Lung (tissue), 12 donors: Measurements from ENCODE around the gene CLEC2B. TPM values are rescaled to one million over a fixed set of nuclear protein-coding genes. Genes with fewer than 3 reads are reported as not detected.

ENCODE experiments used
- ATAC-seq: fragments of 200-7000 bp; cut with Tn5 transposase; one replicate; pipeline ENCODE4 v1.9.1; 2020; ENCODE audit warnings: moderate number of reproducible peaks; ENCODE audit not compliant: insufficient read depth, low FRiP score
- DNase-seq, 3 donors: peaks; one replicate each; pipeline ENCODE4 v3.0.0-alpha.2; 2013 to 2017
- H3K27ac ChIP-seq, 2 donors: one replicate each; pipeline ENCODE4 v1.5.1; 2013; ENCODE audit warnings: mild to moderate bottlenecking in 2 of 2, moderate library complexity in 2 of 2, control low read depth in 1 of 2, inconsistent platforms in 1 of 2, low read depth in 1 of 2, low read length in 1 of 2
- H3K27me3 ChIP-seq, 3 donors: one replicate each; pipeline ENCODE4 v1.5.1; 2013; ENCODE audit warnings: low read length in 2 of 3; ENCODE audit not compliant: control insufficient read depth in 3 of 3, insufficient read depth in 3 of 3
- H3K36me3 ChIP-seq, 4 donors: one replicate each; pipeline ENCODE4 v1.5.1; 2013; ENCODE audit warnings: low read length in 4 of 4, mild to moderate bottlenecking in 1 of 4, moderate library complexity in 1 of 4; ENCODE audit not compliant: control insufficient read depth in 4 of 4, insufficient read depth in 4 of 4
- H3K4me1 ChIP-seq, 5 donors: one replicate each; pipeline ENCODE4 v1.5.1; 2013; ENCODE audit warnings: low read length in 5 of 5, mild to moderate bottlenecking in 2 of 5, moderate library complexity in 1 of 5; ENCODE audit not compliant: control insufficient read depth in 5 of 5, insufficient read depth in 5 of 5
- H3K4me3 ChIP-seq: one replicate; pipeline ENCODE4 v1.5.1; 2013; ENCODE audit warnings: mild to moderate bottlenecking, control low read depth, moderate library complexity
- H3K9ac ChIP-seq, 2 donors: one replicate each; pipeline ENCODE4 v1.5.1; 2013; ENCODE audit warnings: low read length in 2 of 2, control low read depth in 1 of 2; ENCODE audit not compliant: insufficient read depth in 1 of 2
- H3K9me3 ChIP-seq, 4 donors: one replicate each; pipeline ENCODE4 v1.5.1; 2013; ENCODE audit warnings: low read length in 3 of 4, mild to moderate bottlenecking in 1 of 4, moderate library complexity in 1 of 4; ENCODE audit not compliant: control insufficient read depth in 4 of 4, insufficient read depth in 3 of 4
- CTCF ChIP-seq: IDR thresholded peaks from 2 replicates; pipeline ENCODE4 v1.5.1; 2012; ENCODE audit warnings: mild to moderate bottlenecking; ENCODE audit errors: control extremely low read depth, extremely low read depth
- WGBS, 2 donors: extraction: QIAGEN DNeasy Blood & Tissue Kit; methylation state at CpG; one replicate each; pipeline ENCODE4 v1.1.7; 2013; 5-methylcytosine and 5-hydroxymethylcytosine counted together
- polyA plus RNA-seq, 2 donors: library from polyadenylated mRNA; stranded (reverse); fragments of 200-250 nt; gene quantifications; one replicate each; pipeline ENCODE4 v1.2.1, GENCODE V29; 2013
- total RNA-seq, 2 donors: library from RNA; depleted of rRNA in 1 of 2; stranded (reverse); fragments of >200 nt in 1 of 2; gene quantifications; one replicate each; pipeline ENCODE4 v1.2.1, GENCODE V29; 2014 to 2021
- donor health status: control.
- donor health status: control.
- donor health status: Bipolar disorder and iron deficiency.
- donor health status: healthy.
- donor health status: DM: yes; HTN: yes; CAD: no.

CLEC2B gene
- total and polyA plus RNA-seq, 4 donors: 14.1 to 70.1 (median 18.0) TPM

- H3K4me3 ChIP-seq: no peak overlapping the region
- TF ChIP-seq CTCF: no peak
- no peaks in the 10 kb centered on the region for H3K36me3 ChIP-seq
- H3K4me1 ChIP-seq: no peaks in the 10 kb centered on the region
- H3K9ac ChIP-seq: no peak overlapping the region
- DNase-seq (no peak), ATAC-seq (no peak)
- H3K27ac ChIP-seq: no peak overlapping the region
- H3K9me3 ChIP-seq: peaks cover 0 to 16% (median 10%) of the 10 kb centered on the region in 4 donors
- no peaks in the 10 kb centered on the region for H3K27me3 ChIP-seq
Observed at GRCh38 chr12:9909724-9910123, 40.6 kb upstream of the CLEC2B start.

- Histone ChIP-seq H3K4me3 (no peak overlapping the region), H3K9me3 (peaks cover 0 to 16% (median 11%) of the 10 kb centered on the region in 4 donors), H3K9ac (no peak overlapping the region), H3K4me1 (no peaks in the 10 kb centered on the region), H3K27me3 (no peaks in the 10 kb centered on the region), H3K27ac (no peak overlapping the region), H3K36me3 (no peaks in the 10 kb centered on the region)
- WGBS, 2 donors: 84 to 96% methylated on average over 4 of the region's 4 CpGs
- TF ChIP-seq CTCF: no peak
- no peak for ATAC-seq
- DNase-seq: no peak
Observed at GRCh38 chr12:9908350-9908749, 39.2 kb upstream of the CLEC2B start.

GRCh38 chr12:9907769-9908168 lies 38.6 kb upstream of the CLEC2B start:
- Histone ChIP-seq H3K4me3 (no peak overlapping the region), H3K9ac (no peak overlapping the region), H3K4me1 (no peaks in the 10 kb centered on the region), H3K27ac (no peak overlapping the region), H3K36me3 (no peaks in the 10 kb centered on the region), H3K9me3 (peaks cover 0 to 16% (median 11%) of the 10 kb centered on the region in 4 donors), H3K27me3 (no peaks in the 10 kb centered on the region)
- DNase-seq: no peak
- WGBS, 2 donors: 95 to 96% methylated on average over 7 of the region's 7 CpGs
- no peak for TF ChIP-seq CTCF
- ATAC-seq: no peak

- H3K4me1 ChIP-seq: no peaks in the 10 kb centered on the region
- H3K27ac ChIP-seq: no peak overlapping the region
- H3K9ac ChIP-seq: no peak overlapping the region
- no peak overlapping the region for H3K4me3 ChIP-seq
- no peak for TF ChIP-seq CTCF
- peaks cover 0 to 15% (median 11%) of the 10 kb centered on the region in 4 donors for H3K9me3 ChIP-seq
- H3K36me3 ChIP-seq: no peaks in the 10 kb centered on the region
- ATAC-seq (peak; percentile 19), DNase-seq (no peak)
- 58 to 68% methylated on average over 2 of the region's 2 CpGs for WGBS, 2 donors
- H3K27me3 ChIP-seq: no peaks in the 10 kb centered on the region
Observed at GRCh38 chr12:9906873-9907272, 37.7 kb upstream of the CLEC2B start.
